Measurements from ENCODE around the gene SPACA7.

SPACA7 gene

GRCh38 chr13:112376050-112376681 is at the start of gene SPACA7:
TSS of gene SPACA7 (plus strand) at chr13:112376355. CDS start at chr13:112376386, 31 bp downstream.
- no peak for DNase-seq (ENCODE audit: low read depth)

- DNase-seq (ENCODE audit: low read depth), result no peak
These were observed 49.3 kb upstream of the SPACA7 start for GRCh38 chr13:112326821-112327370.

- no peak for DNase-seq (ENCODE audit: low read depth)
These were observed 47.2 kb upstream of the SPACA7 start for GRCh38 chr13:112328936-112329335.

GRCh38 chr13:112329376-112329775 is 46.8 kb upstream of the SPACA7 start:
- no peak for DNase-seq (ENCODE audit: low read depth)

GRCh38 chr13:112330066-112330465 is 46.1 kb upstream of the SPACA7 start:
- DNase-seq (ENCODE audit: low read depth), result no peak

- no peak for DNase-seq (ENCODE audit: low read depth)
These were observed 45.4 kb upstream of the SPACA7 start for GRCh38 chr13:112330479-112331381.

- no peak for DNase-seq (ENCODE audit: low read depth)
These were observed 44.5 kb upstream of the SPACA7 start for GRCh38 chr13:112331675-112332074.

- no peak for DNase-seq (ENCODE audit: low read depth)
These were observed 43.4 kb upstream of the SPACA7 start for GRCh38 chr13:112332727-112333126.

- DNase-seq (ENCODE audit: low read depth), result no peak
These were observed 42.2 kb upstream of the SPACA7 start for GRCh38 chr13:112333756-112334543.

GRCh38 chr13:112335135-112335534 is 41.0 kb upstream of the SPACA7 start:
- DNase-seq (ENCODE audit: low read depth), result no peak

GRCh38 chr13:112341446-112341845 is 34.7 kb upstream of the SPACA7 start:
- DNase-seq (ENCODE audit: low read depth), result no peak

- DNase-seq (ENCODE audit: low read depth), result no peak
These were observed 34.0 kb upstream of the SPACA7 start for GRCh38 chr13:112341976-112342735.

- no peak for DNase-seq (ENCODE audit: low read depth)
These were observed 33.3 kb upstream of the SPACA7 start for GRCh38 chr13:112342841-112343361.

GRCh38 chr13:112343591-112343990 is 32.6 kb upstream of the SPACA7 start:
- DNase-seq (ENCODE audit: low read depth), result no peak

GRCh38 chr13:112345826-112346172 is 30.4 kb upstream of the SPACA7 start:
- no peak for DNase-seq (ENCODE audit: low read depth)

GRCh38 chr13:112346173-112346898 is 29.8 kb upstream of the SPACA7 start:
- DNase-seq (ENCODE audit: low read depth), result no peak

- DNase-seq (ENCODE audit: low read depth), result no peak
These were observed 29.3 kb upstream of the SPACA7 start for GRCh38 chr13:112346899-112347229.

GRCh38 chr13:112347986-112348385 is 28.2 kb upstream of the SPACA7 start:
- DNase-seq (ENCODE audit: low read depth), result no peak

- DNase-seq (ENCODE audit: low read depth), result no peak
These were observed 27.4 kb upstream of the SPACA7 start for GRCh38 chr13:112348642-112349345.

GRCh38 chr13:112349681-112350080 is 26.5 kb upstream of the SPACA7 start:
- DNase-seq (ENCODE audit: low read depth), result no peak
